HG03571 (cell line): ENCODE measurements around the gene GBP3.
"Not testable (repeated sequence)": the region's sequence is repeated elsewhere in the genome, so short reads cannot be mapped to it uniquely, and the experiment has no call there.

Experiments used
- ATAC-seq: cut with Tn5 transposase; IDR thresholded peaks from one replicate; pipeline ENCODE4 v1.9.1; 2021; ENCODE audit not compliant: unreplicated experiment

GBP3 gene

DNA sequence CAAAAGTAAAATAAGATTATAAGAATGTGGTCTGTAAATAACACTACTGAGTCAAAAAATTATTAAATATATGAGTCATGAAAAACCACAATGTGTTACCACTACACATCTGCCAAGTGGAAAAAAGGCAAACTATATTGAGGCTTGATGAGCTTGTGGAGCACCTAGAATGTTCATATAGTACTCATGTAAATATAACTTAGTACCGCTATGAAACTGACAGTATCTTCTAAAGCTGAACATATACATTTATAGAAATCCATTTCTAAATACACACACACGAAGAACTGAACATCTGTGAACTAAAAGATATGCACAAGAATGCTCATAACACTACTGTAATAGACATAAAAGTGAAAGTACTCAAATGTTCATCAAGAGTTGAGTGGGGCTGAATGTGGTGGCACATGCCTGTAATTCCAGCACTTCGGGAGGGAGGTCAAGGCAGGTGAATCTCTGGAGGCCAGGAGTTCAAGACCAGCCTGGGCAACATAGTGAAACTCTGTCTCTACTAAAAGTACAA is 18.5 kb upstream of the GBP3 start:
- peak; percentile 91 for ATAC-seq

- no peak for ATAC-seq
Observed at GRCh38 chr1:89040315-89040626, 17.6 kb upstream of the GBP3 start.

DNA sequence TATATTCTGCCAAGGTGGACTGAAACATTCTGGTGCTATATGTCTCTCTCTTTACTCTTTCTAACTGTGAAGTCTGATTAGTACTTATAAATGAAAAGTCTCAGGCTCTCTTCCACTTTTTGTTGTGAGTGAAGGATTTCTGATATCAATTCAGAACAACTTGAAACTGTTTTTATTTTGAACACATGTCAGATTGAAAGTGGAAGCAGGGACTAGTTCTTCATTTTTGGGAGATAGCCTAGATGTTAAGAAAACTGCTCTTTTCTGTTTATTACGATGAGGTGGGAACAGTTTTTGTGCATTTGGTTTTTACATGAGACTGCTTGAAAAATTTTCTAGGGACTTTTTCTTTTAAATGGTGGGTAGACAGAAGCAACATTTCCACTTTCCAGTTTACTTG is 14.5 kb upstream of the GBP3 start:
- no peak for ATAC-seq

DNA sequence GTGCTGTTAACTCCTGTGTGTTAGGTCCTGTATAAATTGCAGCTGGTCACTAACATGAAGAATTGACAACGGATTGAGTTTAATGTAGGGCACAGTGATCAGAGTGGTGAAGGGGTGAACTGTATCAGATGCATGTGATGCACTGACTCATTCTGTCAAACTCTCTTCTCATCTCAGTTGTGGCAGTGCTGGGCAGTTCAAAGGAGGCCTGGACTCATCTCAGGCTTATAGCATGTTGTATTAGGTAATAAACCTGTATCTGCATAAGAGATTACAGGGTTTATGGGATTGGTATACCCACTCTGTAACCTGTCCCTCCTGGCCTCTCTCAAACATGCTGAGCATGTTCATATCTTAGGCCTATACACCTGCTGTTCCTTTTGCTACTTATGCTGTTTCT is 12.4 kb upstream of the GBP3 start:
- ATAC-seq: no peak

DNA sequence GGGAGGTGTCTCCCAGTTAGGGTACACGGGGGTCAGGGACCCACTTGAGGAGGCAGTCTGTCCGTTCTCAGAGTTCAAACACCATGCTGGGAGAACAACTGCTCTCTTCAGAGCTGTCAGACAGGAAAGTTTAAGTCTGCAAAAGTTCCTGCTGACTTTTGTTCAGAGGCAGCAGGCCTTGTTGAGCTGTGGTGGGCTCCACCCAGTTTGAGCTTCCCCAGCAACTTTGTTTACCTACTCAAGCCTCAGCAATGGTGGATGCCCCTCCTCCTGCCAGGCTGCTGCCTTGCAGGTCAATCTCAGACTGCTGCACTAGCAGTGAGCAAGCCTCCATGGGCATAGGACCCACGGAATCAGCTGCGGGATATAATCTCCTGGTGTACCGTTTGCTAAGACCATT is 11.3 kb upstream of the GBP3 start:
- not testable (repeated sequence) for ATAC-seq

- not testable (repeated sequence) for ATAC-seq
Observed at GRCh38 chr1:89029051-89029450, 6.4 kb upstream of the GBP3 start.

GRCh38 chr1:89025928-89026327 is 3.3 kb upstream of the GBP3 start:
- no peak for ATAC-seq

DNA sequence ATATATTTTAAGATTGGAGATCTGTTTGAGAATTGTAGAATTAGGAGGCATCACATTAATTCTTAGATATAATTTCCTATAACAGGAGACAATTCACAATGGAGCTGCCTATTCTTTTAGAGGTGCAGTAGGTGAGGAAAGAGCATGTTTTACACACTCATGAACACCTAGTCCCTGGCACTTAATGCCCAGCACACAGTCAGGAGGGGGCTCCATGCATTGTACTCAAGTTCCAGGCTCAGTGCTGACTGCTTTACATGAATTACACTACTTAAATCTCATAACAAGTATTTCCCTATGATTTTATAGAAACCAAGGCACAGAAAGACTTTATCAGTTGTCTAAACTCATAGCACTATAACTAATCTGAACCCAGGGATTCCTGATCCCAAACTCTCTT is 360 bp upstream of the GBP3 start:
- no peak for ATAC-seq

DNA sequence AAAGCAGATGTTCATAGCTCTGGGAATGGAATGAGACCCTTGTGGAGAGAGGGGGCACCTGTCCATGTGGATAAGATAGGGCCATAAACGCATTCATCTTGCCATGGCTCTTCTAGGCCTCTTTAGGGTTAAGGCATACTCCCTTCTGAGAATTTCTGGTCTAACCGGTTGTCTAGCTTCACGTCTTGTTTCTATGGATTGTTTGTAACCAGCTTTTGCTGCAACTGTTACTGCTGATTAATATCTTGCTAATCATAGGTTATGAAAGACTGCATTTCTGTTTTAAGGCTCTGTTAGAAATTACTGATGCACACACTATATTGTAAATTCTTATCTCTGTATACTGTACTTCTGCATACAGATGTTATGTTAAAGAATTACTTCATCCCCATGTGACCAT is 4.3 kb downstream of the GBP3 start:
- ATAC-seq: not testable (repeated sequence)

DNA sequence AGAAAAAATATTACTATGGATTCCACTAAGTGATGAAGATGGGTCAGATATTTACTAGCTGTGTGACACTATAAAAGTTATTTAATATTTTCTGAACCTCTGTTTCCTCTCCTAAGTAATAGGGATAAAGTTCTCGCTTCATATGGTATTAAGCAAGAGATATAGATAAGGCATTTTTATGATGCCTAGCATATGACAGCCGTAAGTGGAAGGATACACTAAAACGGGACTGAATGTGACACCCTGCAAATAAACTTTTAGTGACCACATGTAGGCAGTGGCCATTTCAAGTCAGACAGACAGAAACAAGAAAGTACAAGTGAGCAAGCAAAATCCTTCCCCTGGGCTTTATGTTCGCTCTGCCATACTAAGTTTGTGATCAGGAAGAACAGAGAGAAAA is 14.2 kb downstream of the GBP3 start:
- ATAC-seq: no peak

DNA sequence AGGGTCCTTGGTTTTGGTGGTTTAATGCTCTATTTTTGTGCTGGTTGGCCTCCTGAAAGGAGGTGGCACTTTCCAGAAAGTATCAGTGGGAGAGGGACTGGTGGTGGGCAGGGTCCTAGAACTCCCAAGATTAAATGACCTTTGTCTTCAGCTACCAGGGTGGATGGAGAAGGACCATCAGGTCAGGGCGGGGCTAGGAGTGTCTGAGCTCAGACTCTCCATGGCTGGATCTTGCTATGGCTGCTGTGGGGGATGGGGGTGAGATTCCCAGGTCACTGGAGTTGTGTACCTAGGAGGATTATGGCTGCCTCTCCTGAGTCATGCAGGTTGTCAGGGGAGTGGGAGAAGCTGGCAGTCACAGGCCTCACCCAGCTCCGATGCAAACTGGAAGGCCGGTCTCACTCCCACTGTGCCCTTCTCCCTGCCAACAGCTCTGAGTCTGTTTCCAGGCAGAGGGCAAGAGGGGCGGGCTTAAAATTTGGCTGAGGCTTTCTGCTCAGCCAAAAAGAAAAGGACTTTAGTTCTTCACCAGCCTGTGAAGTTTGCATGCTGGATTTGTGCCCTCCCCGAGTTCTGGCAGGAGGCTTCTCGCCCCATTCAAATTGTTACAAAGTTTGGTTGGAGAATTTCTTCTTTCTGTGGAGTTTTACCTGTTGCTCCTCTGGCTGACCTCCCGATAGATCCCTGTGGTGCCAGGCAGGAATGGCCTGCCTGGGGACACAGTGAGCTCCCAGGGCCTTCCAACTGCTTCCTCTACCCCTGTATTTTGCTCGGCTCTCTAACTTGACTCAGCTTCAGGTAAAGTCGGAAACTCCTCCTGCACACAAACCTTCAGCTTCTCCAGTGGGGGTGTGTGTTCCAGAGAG is 17.1 kb downstream of the GBP3 start:
- ATAC-seq: no peak

GRCh38 chr1:89002176-89002575 is 20.5 kb downstream of the GBP3 start:
- ATAC-seq: not testable (repeated sequence)

GRCh38 chr1:89001510-89001909 is 21.2 kb downstream of the GBP3 start:
- no peak for ATAC-seq

- ATAC-seq: peak; percentile 68
Observed at GRCh38 chr1:88998716-88999115, 23.9 kb downstream of the GBP3 start.

- no peak for ATAC-seq
Observed at GRCh38 chr1:88990426-88990825, 32.2 kb downstream of the GBP3 start.

GRCh38 chr1:88985692-88986091 is 37.0 kb downstream of the GBP3 start:
- ATAC-seq: no peak

DNA sequence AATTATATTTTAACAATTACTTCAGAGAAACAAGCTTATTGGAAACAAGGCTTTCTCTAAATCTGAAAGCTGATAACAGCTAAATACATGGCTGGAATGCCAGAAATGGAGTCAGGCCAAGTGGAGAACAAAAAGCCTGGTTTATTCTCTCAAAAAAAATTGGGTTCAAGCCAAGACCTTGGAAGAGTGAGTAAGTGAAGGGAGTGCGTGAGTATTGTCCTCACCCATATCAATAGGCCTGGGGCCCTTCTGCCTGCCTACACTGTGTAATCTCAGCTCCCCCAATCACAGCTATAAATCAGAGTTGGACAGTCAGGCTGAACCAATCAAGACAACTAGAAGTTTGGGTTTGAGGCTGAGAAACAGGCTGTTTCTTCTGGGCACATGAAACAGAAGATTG is 37.6 kb downstream of the GBP3 start:
- ATAC-seq: no peak

DNA sequence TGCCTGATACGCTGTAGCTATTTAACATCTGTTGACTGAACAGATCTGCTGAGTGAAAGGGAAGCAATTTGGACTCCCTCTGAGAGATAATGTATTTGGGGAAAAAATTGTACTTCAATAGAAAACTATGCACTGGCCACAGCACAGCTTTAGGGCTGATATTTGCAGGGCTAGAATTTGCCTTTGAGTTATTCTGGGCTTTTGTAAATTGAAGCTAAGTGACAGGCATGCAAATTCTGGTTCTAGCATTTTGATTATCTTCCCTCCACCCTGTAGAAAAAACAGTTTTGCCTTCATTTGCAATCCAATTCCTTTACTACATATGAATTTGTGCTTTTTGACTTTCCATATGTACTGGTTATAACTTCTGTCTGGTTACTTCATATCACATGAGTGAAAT is 38.1 kb downstream of the GBP3 start:
- ATAC-seq: no peak

DNA sequence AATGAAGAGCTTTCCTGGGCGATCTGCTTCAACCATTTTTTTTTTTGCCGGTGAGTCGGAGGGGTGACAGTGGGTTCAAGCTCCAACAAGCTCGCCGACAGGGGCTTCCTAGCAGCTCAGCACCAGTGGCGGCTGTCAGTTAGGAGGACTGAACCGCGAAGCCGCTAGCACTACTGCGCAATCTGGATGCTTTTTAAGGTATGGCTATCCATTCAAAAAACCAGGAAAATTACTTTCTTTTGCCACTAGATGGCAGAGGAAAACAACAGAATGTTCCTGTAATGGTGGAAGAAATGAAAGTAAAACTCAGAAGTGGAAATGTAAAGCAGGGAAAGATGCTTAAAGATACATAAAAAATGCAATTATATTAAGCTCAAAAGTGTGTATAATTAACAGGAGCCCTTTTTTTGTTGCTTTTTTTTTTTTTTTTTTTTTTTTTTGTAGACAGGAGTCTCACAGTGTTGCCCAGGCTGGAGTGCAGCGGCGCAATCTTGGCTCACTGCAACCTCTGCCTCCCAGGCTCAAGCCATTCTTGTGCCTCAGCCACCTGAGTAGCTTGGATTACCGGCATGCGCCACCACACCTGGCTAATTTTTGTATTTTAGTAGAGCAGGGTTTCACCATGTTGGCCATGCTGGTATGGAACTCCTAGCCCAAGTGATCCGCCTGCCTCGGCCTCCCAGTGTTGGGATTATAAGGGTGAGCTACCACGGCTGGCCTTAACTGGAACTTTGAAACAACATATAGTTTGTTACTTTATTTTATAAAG is 38.7 kb downstream of the GBP3 start:
- no peak for ATAC-seq

- no peak for ATAC-seq
Observed at GRCh38 chr1:88982055-88982454, 40.6 kb downstream of the GBP3 start.

GRCh38 chr1:88981506-88981905 is 41.2 kb downstream of the GBP3 start:
- ATAC-seq: not testable (repeated sequence)

DNA sequence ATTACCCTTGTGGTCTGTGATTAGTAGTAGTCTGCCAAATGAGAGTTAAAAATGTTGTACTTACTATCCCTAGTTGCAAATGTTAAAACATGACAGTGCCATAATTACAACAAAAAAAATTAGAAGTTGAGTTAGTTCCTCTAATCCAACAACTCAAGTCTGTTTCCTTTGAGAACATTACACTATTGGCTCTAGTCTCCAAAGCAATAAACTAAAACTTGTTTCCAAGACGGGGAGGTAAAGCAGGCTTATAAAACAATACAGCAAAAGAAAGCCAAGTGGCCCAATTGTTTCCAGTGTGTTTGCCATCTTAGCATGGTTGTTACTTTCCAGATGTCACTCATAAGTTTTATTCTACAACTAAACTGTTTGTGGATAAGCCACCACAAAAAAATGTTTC is 41.8 kb downstream of the GBP3 start:
- no peak for ATAC-seq
